Measurements from ENCODE around the gene NAALADL2. TPM values are rescaled to one million over a fixed set of nuclear protein-coding genes. Genes with fewer than 3 reads are reported as not detected.

Gene NAALADL2
- total and polyA plus RNA-seq, 2 donors (not counting 3 experiments of a cell fraction or from before 2014, with no cell fraction given) = 1.1 to 4.0 TPM

GRCh38 chr3:175307642-175308041, 448.5 kb downstream of the NAALADL2 start:
- dilution Hi-C loops (cut with MboI; ENCODE audit: extremely low pct_ligation_motif_present, low sequenced_read_pairs) (no loop called here), intact Hi-C loops (cut with micrococcal nuclease) (no loop called here)
- Histone ChIP-seq H3K79me2 (ENCODE audit: control insufficient read depth, insufficient read depth, low read length) (no peaks in the 10 kb centered on the region), H3K27me3 (ENCODE audit: control insufficient read depth in 2 of 2, insufficient read depth in 2 of 2, low read length in 2 of 2) (no peaks in the 10 kb centered on the region), H3K9ac (replicated peaks; ENCODE audit: extremely low read depth, insufficient read depth, low read length) (no peak overlapping the region), H3K27ac (ENCODE audit: insufficient read depth, low read depth, low read length) (no peak overlapping the region), H4K20me1 (replicated peaks; ENCODE audit: control insufficient read depth, extremely low read depth, insufficient read depth, low read length) (no peaks in the 10 kb centered on the region), H2AFZ (ENCODE audit: low read depth, low read length) (no peak overlapping the region), H3K9me1 (replicated peaks; ENCODE audit: control insufficient read depth, extremely low read depth, insufficient read depth, low read length) (no peaks in the 10 kb centered on the region), H3K4me2 (ENCODE audit: insufficient read depth, low read length) (peak overlapping the region; percentile 35), H3K9me3 (replicated peaks; ENCODE audit: control insufficient read depth, insufficient read depth, low read length) (no peaks in the 10 kb centered on the region), H3K4me3 (replicated peaks in 1 of 3; ENCODE audit: insufficient read depth in 1 of 3, low read depth in 1 of 3, low read length in 3 of 3) (no peak overlapping the region), H3K36me3 (ENCODE audit: control insufficient read depth in 2 of 2, extremely low read depth in 1 of 2, insufficient read depth in 2 of 2, low read length in 2 of 2) (no peaks in the 10 kb centered on the region), H3K4me1 (ENCODE audit: control insufficient read depth, extremely low read depth, insufficient read depth, low read length) (no peaks in the 10 kb centered on the region)
- CTCF ChIA-PET = no interaction called here
- TF ChIP-seq EZH2 (IDR thresholded peaks at IDR 0.05; ENCODE audit: borderline replicate concordance, low read depth, low read length, severe bottlenecking) (no peak), FOS (IDR thresholded peaks at IDR 0.05; ENCODE audit: borderline replicate concordance, insufficient read depth, low read length) (no peak), POLR2A (IDR thresholded peaks at IDR 0.05; ENCODE audit: low read depth, low read length) (no peak), POLR2AphosphoS5 (IDR thresholded peaks at IDR 0.05; ENCODE audit: insufficient read depth, low read depth, low read length) (no peak), MYC (IDR thresholded peaks at IDR 0.05; ENCODE audit: low read depth, low read length) (no peak), JUN (IDR thresholded peaks at IDR 0.05; ENCODE audit: borderline replicate concordance, insufficient read depth, insufficient read length, low read depth) (no peak), MAX (IDR thresholded peaks at IDR 0.05; ENCODE audit: insufficient read depth, insufficient read length) (no peak), CTCF (IDR thresholded peaks at IDR 0.05; ENCODE audit: extremely low read depth in 1 of 2, insufficient read depth in 1 of 2, low read depth in 1 of 2, low read length in 2 of 2) (no peak), GATA2 (IDR thresholded peaks at IDR 0.05; ENCODE audit: insufficient read depth, insufficient read length, low read depth, low read length) (no peak)
- no TSS peak for BruUV-seq (replicated peaks)
- FAIRE-seq (peak; percentile 65), DNase-seq (ENCODE audit: low read depth, low spot score) (peak; percentile 16)
- POLR2A ChIA-PET = no interaction called here

Data from endothelial cell of umbilical vein (primary cell).